ENCODE measurements around the gene JADE3. TPM values are rescaled to one million over a fixed set of nuclear protein-coding genes. Genes with fewer than 3 reads are reported as not detected.

The JADE3 gene
- total RNA-seq, 1 experiment from 2014 or later, result 48.5 TPM

GRCh38 chrX:46865281-46865680 lies 46.9 kb upstream of the JADE3 start:
- CTCF ChIA-PET, result no interaction called here
- no peak overlapping the region for H3K27ac ChIP-seq (ENCODE audit: low read depth, low read length, poor library complexity, severe bottlenecking)
- H3K4me3 ChIP-seq (ENCODE audit: low read depth, low read length, poor library complexity, severe bottlenecking), result no peak overlapping the region
- DNase-seq (ENCODE audit: low spot score), result no peak
- TF ChIP-seq EZH2 (IDR thresholded peaks at IDR 0.05; ENCODE audit: borderline replicate concordance, low read depth, low read length, poor library complexity, severe bottlenecking), result no peak
- no peak for TF ChIP-seq CTCF (conservative IDR thresholded peaks at IDR 0.05; ENCODE audit: low read depth, low read length)
- no peaks in the 10 kb centered on the region for H3K4me1 ChIP-seq (ENCODE audit: insufficient read depth, low read length, poor library complexity, severe bottlenecking)
- BruUV-seq (replicated peaks), result no TSS peak
- H3K27me3 ChIP-seq (replicated peaks; ENCODE audit: insufficient read depth, low read depth, low read length, poor library complexity), result no peaks in the 10 kb centered on the region
- H3K36me3 ChIP-seq (ENCODE audit: insufficient read depth, low read length, poor library complexity, severe bottlenecking), result peaks cover 4% of the 10 kb centered on the region
- intact Hi-C loops (cut with micrococcal nuclease; ENCODE audit: unreplicated experiment), result no loop called here
- H3K9me3 ChIP-seq (ENCODE audit: low read depth, low read length, poor library complexity, severe bottlenecking), result no peaks in the 10 kb centered on the region
- POLR2A ChIA-PET (ENCODE audit: low non-redundant PET), result no interaction called here

DNA sequence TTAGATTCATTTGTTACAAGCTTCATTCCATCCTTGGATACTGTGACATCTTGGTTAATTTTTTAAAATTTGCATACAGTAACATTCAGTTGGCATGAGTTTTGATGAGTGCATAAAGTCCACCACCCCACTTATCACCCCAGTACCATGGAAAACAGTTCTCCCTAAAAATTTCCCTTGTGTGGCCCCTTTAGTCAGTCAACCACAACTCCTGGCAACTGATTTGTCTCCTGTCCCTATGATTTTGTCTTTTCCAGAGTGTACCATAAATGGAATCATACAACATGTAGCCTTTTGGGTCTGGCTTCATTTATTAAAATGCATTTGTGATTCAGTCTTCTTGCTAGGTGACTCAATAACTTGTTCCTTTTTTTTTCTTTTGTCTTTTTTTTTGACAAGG lies 45.5 kb upstream of the JADE3 start:
- Histone ChIP-seq H3K36me3 (ENCODE audit: insufficient read depth, low read length, poor library complexity, severe bottlenecking) (peaks cover 4% of the 10 kb centered on the region), H3K4me3 (ENCODE audit: low read depth, low read length, poor library complexity, severe bottlenecking) (no peak overlapping the region), H3K9me3 (ENCODE audit: low read depth, low read length, poor library complexity, severe bottlenecking) (no peaks in the 10 kb centered on the region), H3K4me1 (ENCODE audit: insufficient read depth, low read length, poor library complexity, severe bottlenecking) (no peaks in the 10 kb centered on the region), H3K27me3 (replicated peaks; ENCODE audit: insufficient read depth, low read depth, low read length, poor library complexity) (no peaks in the 10 kb centered on the region), H3K27ac (ENCODE audit: low read depth, low read length, poor library complexity, severe bottlenecking) (no peak overlapping the region)
- BruUV-seq (replicated peaks), result no TSS peak
- intact Hi-C loops (cut with micrococcal nuclease; ENCODE audit: unreplicated experiment), result no loop called here
- TF ChIP-seq EZH2 (IDR thresholded peaks at IDR 0.05; ENCODE audit: borderline replicate concordance, low read depth, low read length, poor library complexity, severe bottlenecking) (no peak), CTCF (conservative IDR thresholded peaks at IDR 0.05; ENCODE audit: low read depth, low read length) (no peak)
- POLR2A ChIA-PET (ENCODE audit: low non-redundant PET), result no interaction called here
- CTCF ChIA-PET, result no interaction called here
- DNase-seq (ENCODE audit: low spot score), result no peak

- no peaks in the 10 kb centered on the region for H3K36me3 ChIP-seq (ENCODE audit: insufficient read depth, low read length, poor library complexity, severe bottlenecking)
- H3K9me3 ChIP-seq (ENCODE audit: low read depth, low read length, poor library complexity, severe bottlenecking), result no peaks in the 10 kb centered on the region
- TF ChIP-seq CTCF (conservative IDR thresholded peaks at IDR 0.05; ENCODE audit: low read depth, low read length), result no peak
- TF ChIP-seq EZH2 (IDR thresholded peaks at IDR 0.05; ENCODE audit: borderline replicate concordance, low read depth, low read length, poor library complexity, severe bottlenecking), result no peak
- H3K27me3 ChIP-seq (replicated peaks; ENCODE audit: insufficient read depth, low read depth, low read length, poor library complexity), result no peaks in the 10 kb centered on the region
- peak; percentile 40 for DNase-seq (ENCODE audit: low spot score)
- H3K4me3 ChIP-seq (ENCODE audit: low read depth, low read length, poor library complexity, severe bottlenecking), result no peak overlapping the region
- intact Hi-C loops (cut with micrococcal nuclease; ENCODE audit: unreplicated experiment), result no loop called here
- no TSS peak for BruUV-seq (replicated peaks)
- H3K4me1 ChIP-seq (ENCODE audit: insufficient read depth, low read length, poor library complexity, severe bottlenecking), result peaks cover 8% of the 10 kb centered on the region
- ChIA-PET POLR2A (ENCODE audit: low non-redundant PET) (no interaction called here), CTCF (no interaction called here)
- H3K27ac ChIP-seq (ENCODE audit: low read depth, low read length, poor library complexity, severe bottlenecking), result no peak overlapping the region
These were observed 38.5 kb upstream of the JADE3 start for GRCh38 chrX:46873746-46874145.

Measured in A673 (cell line).